ENCODE results near the gene ZNF501.

ZNF501 gene

DNA sequence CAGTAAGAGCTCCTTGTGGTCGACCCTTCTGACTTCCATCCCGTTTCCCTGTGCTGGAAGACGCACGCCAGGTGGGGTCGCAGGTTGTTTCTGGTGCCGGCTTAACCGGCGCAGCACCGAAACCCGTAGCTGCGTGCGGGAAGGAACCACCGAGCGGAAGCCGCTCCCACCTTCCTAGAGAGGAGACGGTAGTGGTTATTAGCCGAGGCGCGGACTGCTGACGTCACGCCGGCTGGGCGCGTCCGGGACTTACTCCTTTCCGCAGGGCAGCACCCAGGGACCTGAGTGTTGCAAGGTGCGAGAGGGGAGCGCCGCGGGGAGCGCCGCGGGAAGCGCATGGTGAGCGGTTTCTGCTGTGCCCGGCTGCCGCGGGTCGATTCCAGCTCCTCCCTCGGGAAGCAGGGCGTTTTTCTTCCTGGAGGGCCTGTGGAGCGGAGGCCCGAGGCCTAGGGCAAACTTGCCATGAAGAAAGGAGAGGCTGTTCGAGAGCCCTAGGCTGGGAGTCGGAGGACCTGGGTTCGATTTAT, at the start of gene ZNF501 (continued):
- TF ChIP-seq, protein P1, sequence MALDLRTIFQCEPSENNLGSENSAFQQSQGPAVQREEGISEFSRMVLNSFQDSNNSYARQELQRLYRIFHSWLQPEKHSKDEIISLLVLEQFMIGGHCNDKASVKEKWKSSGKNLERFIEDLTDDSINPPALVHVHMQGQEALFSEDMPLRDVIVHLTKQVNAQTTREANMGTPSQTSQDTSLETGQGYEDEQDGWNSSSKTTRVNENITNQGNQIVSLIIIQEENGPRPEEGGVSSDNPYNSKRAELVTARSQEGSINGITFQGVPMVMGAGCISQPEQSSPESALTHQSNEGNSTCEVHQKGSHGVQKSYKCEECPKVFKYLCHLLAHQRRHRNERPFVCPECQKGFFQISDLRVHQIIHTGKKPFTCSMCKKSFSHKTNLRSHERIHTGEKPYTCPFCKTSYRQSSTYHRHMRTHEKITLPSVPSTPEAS (tag by site-specific recombination; IDR thresholded peaks at IDR 0.05) = no peak
- TF ChIP-seq ZBTB48 (tag by site-specific recombination; IDR thresholded peaks at IDR 0.05) (peak; percentile 78; the same call in 1 of the 2 replicates), ZNF629 (tag by site-specific recombination; IDR thresholded peaks at IDR 0.05) (peak; percentile 93), ZNF514 (tag by site-specific recombination; IDR thresholded peaks at IDR 0.05) (no peak), ZNF707 (tag by site-specific recombination; IDR thresholded peaks at IDR 0.05) (no peak), ZNF239 (tag by site-specific recombination; IDR thresholded peaks at IDR 0.05) (no peak), TCF7L2 (IDR thresholded peaks at IDR 0.05; ENCODE audit: borderline replicate concordance, low read depth, low read length) (no peak), ZNF768 (tag by site-specific recombination; IDR thresholded peaks at IDR 0.05) (no peak), ZNF837 (tag by site-specific recombination; IDR thresholded peaks at IDR 0.05) (no peak), GLIS1 (tag by site-specific recombination; IDR thresholded peaks at IDR 0.05) (0 out of 2 replicates have a peak, but pooled peaks have one; percentile 24), ZNF623 (tag by site-specific recombination; IDR thresholded peaks at IDR 0.05) (no peak), ZNF610 (tag by site-specific recombination; IDR thresholded peaks at IDR 0.05; ENCODE audit: borderline replicate concordance) (peak; percentile 97), ZNF155 (tag by site-specific recombination; IDR thresholded peaks at IDR 0.05) (no peak), ZBTB8A (tag by site-specific recombination; IDR thresholded peaks at IDR 0.05) (peak; percentile 53), ZNF701 (tag by site-specific recombination; IDR thresholded peaks at IDR 0.05) (no peak), ZNF48 (tag by site-specific recombination; IDR thresholded peaks at IDR 0.05) (no peak), ZNF473 (tag by site-specific recombination; IDR thresholded peaks at IDR 0.05) (no peak), ZNF654 (tag by site-specific recombination; IDR thresholded peaks at IDR 0.05; ENCODE audit: low read depth) (no peak), OSR2 (tag by site-specific recombination; IDR thresholded peaks at IDR 0.05) (no peak)
- TF ChIP-seq, protein P2, sequence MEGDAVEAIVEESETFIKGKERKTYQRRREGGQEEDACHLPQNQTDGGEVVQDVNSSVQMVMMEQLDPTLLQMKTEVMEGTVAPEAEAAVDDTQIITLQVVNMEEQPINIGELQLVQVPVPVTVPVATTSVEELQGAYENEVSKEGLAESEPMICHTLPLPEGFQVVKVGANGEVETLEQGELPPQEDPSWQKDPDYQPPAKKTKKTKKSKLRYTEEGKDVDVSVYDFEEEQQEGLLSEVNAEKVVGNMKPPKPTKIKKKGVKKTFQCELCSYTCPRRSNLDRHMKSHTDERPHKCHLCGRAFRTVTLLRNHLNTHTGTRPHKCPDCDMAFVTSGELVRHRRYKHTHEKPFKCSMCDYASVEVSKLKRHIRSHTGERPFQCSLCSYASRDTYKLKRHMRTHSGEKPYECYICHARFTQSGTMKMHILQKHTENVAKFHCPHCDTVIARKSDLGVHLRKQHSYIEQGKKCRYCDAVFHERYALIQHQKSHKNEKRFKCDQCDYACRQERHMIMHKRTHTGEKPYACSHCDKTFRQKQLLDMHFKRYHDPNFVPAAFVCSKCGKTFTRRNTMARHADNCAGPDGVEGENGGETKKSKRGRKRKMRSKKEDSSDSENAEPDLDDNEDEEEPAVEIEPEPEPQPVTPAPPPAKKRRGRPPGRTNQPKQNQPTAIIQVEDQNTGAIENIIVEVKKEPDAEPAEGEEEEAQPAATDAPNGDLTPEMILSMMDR (tag by site-specific recombination; IDR thresholded peaks at IDR 0.05) = no peak
- TF ChIP-seq, protein P3, sequence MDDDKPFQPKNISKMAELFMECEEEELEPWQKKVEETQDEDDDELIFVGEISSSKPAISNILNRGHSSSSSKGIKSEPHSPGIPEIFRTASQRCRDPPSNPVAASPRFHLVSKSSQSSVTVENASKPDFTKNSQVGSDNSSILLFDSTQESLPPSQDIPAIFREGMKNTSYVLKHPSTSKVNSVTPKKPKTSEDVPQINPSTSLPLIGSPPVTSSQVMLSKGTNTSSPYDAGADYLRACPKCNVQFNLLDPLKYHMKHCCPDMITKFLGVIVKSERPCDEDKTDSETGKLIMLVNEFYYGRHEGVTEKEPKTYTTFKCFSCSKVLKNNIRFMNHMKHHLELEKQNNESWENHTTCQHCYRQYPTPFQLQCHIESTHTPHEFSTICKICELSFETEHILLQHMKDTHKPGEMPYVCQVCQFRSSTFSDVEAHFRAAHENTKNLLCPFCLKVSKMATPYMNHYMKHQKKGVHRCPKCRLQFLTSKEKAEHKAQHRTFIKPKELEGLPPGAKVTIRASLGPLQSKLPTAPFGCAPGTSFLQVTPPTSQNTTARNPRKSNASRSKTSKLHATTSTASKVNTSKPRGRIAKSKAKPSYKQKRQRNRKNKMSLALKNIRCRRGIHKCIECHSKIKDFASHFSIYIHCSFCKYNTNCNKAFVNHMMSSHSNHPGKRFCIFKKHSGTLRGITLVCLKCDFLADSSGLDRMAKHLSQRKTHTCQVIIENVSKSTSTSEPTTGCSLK (tag by site-specific recombination; IDR thresholded peaks at IDR 0.05) = no peak
- TF ChIP-seq, protein P4, sequence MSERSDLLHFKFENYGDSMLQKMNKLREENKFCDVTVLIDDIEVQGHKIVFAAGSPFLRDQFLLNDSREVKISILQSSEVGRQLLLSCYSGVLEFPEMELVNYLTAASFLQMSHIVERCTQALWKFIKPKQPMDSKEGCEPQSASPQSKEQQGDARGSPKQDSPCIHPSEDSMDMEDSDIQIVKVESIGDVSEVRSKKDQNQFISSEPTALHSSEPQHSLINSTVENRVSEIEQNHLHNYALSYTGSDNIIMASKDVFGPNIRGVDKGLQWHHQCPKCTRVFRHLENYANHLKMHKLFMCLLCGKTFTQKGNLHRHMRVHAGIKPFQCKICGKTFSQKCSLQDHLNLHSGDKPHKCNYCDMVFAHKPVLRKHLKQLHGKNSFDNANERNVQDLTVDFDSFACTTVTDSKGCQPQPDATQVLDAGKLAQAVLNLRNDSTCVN (tag by site-specific recombination; optimal IDR thresholded peaks at IDR 0.05) = peak; percentile 71
- TF ChIP-seq, protein P5, sequence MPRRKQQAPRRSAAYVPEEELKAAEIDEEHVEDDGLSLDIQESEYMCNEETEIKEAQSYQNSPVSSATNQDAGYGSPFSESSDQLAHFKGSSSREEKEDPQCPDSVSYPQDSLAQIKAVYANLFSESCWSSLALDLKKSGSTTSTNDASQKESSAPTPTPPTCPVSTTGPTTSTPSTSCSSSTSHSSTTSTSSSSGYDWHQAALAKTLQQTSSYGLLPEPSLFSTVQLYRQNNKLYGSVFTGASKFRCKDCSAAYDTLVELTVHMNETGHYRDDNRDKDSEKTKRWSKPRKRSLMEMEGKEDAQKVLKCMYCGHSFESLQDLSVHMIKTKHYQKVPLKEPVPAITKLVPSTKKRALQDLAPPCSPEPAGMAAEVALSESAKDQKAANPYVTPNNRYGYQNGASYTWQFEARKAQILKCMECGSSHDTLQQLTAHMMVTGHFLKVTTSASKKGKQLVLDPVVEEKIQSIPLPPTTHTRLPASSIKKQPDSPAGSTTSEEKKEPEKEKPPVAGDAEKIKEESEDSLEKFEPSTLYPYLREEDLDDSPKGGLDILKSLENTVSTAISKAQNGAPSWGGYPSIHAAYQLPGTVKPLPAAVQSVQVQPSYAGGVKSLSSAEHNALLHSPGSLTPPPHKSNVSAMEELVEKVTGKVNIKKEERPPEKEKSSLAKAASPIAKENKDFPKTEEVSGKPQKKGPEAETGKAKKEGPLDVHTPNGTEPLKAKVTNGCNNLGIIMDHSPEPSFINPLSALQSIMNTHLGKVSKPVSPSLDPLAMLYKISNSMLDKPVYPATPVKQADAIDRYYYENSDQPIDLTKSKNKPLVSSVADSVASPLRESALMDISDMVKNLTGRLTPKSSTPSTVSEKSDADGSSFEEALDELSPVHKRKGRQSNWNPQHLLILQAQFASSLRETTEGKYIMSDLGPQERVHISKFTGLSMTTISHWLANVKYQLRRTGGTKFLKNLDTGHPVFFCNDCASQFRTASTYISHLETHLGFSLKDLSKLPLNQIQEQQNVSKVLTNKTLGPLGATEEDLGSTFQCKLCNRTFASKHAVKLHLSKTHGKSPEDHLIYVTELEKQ (tag by site-specific recombination; IDR thresholded peaks at IDR 0.05; ENCODE audit: borderline replicate concordance) = no peak
- TF ChIP-seq, protein P6, sequence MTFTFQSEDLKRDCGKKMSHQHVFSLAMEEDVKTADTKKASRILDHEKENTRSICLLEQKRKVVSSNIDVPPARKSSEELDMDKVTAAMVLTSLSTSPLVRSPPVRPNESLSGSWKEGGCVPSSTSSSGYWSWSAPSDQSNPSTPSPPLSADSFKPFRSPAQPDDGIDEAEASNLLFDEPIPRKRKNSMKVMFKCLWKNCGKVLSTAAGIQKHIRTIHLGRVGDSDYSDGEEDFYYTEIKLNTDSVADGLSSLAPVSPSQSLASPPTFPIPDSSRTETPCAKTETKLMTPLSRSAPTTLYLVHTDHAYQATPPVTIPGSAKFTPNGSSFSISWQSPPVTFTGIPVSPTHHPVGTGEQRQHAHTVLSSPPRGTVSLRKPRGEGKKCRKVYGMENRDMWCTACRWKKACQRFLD (tag by site-specific recombination; IDR thresholded peaks at IDR 0.05) = no peak
- TF ChIP-seq, protein P7, sequence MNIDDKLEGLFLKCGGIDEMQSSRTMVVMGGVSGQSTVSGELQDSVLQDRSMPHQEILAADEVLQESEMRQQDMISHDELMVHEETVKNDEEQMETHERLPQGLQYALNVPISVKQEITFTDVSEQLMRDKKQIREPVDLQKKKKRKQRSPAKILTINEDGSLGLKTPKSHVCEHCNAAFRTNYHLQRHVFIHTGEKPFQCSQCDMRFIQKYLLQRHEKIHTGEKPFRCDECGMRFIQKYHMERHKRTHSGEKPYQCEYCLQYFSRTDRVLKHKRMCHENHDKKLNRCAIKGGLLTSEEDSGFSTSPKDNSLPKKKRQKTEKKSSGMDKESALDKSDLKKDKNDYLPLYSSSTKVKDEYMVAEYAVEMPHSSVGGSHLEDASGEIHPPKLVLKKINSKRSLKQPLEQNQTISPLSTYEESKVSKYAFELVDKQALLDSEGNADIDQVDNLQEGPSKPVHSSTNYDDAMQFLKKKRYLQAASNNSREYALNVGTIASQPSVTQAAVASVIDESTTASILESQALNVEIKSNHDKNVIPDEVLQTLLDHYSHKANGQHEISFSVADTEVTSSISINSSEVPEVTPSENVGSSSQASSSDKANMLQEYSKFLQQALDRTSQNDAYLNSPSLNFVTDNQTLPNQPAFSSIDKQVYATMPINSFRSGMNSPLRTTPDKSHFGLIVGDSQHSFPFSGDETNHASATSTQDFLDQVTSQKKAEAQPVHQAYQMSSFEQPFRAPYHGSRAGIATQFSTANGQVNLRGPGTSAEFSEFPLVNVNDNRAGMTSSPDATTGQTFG (tag by site-specific recombination; IDR thresholded peaks at IDR 0.05; ENCODE audit: borderline replicate concordance) = no peak

All from HEK293 (cell line).